GM23248 (cell line): Measurements from ENCODE around the gene GDF10. TPM values are rescaled to one million over a fixed set of nuclear protein-coding genes. Genes with fewer than 3 reads are reported as not detected.

Experiments used
- DNase-seq: peaks from one replicate; pipeline ENCODE4 v3.0.0-alpha.2; 2015
- H2AFZ ChIP-seq: fragments of 200-600 bp; sonication (generic); 2 replicates; pipeline ENCODE4 v1.6.1; 2016; ENCODE audit warnings: antibody characterized with exemption
- H3F3A ChIP-seq: fragments of 200-600 bp; sonication (generic); 2 replicates; pipeline ENCODE4 v1.6.1; 2016; ENCODE audit warnings: mild to moderate bottlenecking, antibody characterized with exemption, mixed run types; ENCODE audit not compliant: insufficient read depth
- H3K27ac ChIP-seq: fragments of 200-600 bp; sonication (generic); 2 replicates; pipeline ENCODE4 v1.5.1; 2016; ENCODE audit warnings: mild to moderate bottlenecking
- H3K27me3 ChIP-seq: fragments of 200-600 bp; sonication (generic); replicated peaks from 2 replicates; pipeline ENCODE4 v1.6.1; 2016; ENCODE audit warnings: mild to moderate bottlenecking; ENCODE audit not compliant: insufficient read depth
- H3K36me3 ChIP-seq: fragments of 200-600 bp; sonication (generic); 2 replicates; pipeline ENCODE4 v1.6.1; 2016; ENCODE audit warnings: low read depth, mild to moderate bottlenecking
- H3K4me1 ChIP-seq: fragments of 200-600 bp; sonication (generic); 2 replicates; pipeline ENCODE4 v1.6.1; 2016; ENCODE audit warnings: mild to moderate bottlenecking; ENCODE audit not compliant: insufficient read depth
- H3K4me2 ChIP-seq: fragments of 200-600 bp; sonication (generic); one replicate; pipeline ENCODE4 v1.6.1; 2016; ENCODE audit warnings: mild to moderate bottlenecking; ENCODE audit not compliant: unreplicated experiment
- H3K4me3 ChIP-seq: fragments of 200-600 bp; sonication (generic); 2 replicates; pipeline ENCODE4 v1.5.1; 2016; ENCODE audit warnings: mild to moderate bottlenecking
- H3K79me2 ChIP-seq: fragments of 200-600 bp; sonication (generic); 2 replicates; pipeline ENCODE4 v1.6.1; 2016; ENCODE audit warnings: mild to moderate bottlenecking; ENCODE audit not compliant: insufficient read depth
- H3K9ac ChIP-seq: fragments of 200-600 bp; sonication (generic); 2 replicates; pipeline ENCODE4 v1.6.1; 2016; ENCODE audit warnings: mild to moderate bottlenecking
- H3K9me2 ChIP-seq: fragments of 200-600 bp; sonication (generic); 2 replicates; pipeline ENCODE4 v1.6.1; 2016; ENCODE audit warnings: mixed run types, mild to moderate bottlenecking, moderate library complexity; ENCODE audit not compliant: insufficient read depth
- H3K9me3 ChIP-seq: fragments of 200-600 bp; sonication (generic); one replicate; pipeline ENCODE4 v1.6.1; 2017; ENCODE audit warnings: low read depth
- H4K20me1 ChIP-seq: fragments of 200-600 bp; sonication (generic); 2 replicates; pipeline ENCODE4 v1.6.0; 2016; ENCODE audit not compliant: insufficient read depth
- EZH2 ChIP-seq: fragments of 200-600 bp; sonication (generic); IDR thresholded peaks from 2 replicates; pipeline ENCODE4 v1.6.1; 2018; ENCODE audit warnings: antibody characterized with exemption, mild to moderate bottlenecking; ENCODE audit not compliant: insufficient read depth, poor library complexity, severe bottlenecking
- EZH2phosphoT487 ChIP-seq: fragments of 200-600 bp; sonication (generic); IDR thresholded peaks from 2 replicates; pipeline ENCODE4 v1.6.1; 2018; ENCODE audit warnings: antibody characterized with exemption, moderate library complexity, mild to moderate bottlenecking, low read depth; ENCODE audit not compliant: insufficient read depth
- WGBS, 2 experiments: methylation state at CpG; one replicate each; pipeline ENCODE4 v1.1.6; 2015 to 2017; ENCODE audit warnings: low lambda C conversion rate in 2 of 2, low coverage in 1 of 2; ENCODE audit errors: missing lambda C conversion rate in 2 of 2; 5-methylcytosine and 5-hydroxymethylcytosine counted together
- in situ Hi-C: fragments of 300-500 bp; cut with MboI; formaldehyde crosslinking; loops from 2 replicates; pipeline ENCODE4 v1.15.0; 2020
- polyA plus RNA-seq: library from polyadenylated mRNA; unstranded; fragments of >200 nt; fragmentation: Nextera tagmentation; extraction: Ambion mirVana; gene quantifications from 2 replicates; pipeline ENCODE4 v1.2.1, GENCODE V29; 2016
- total RNA-seq: library from RNA; depleted of rRNA; stranded (reverse); fragments of >200 nt; shearing (Covaris generic); gene quantifications from 2 replicates; pipeline ENCODE4 v1.2.3, GENCODE V29; 2014

The GDF10 gene
- total and polyA plus RNA-seq, 2 experiments from 2014 or later: 0.08 to 0.22 TPM

- Histone ChIP-seq H3K4me3 (no peak overlapping the region), H2AFZ (no peak overlapping the region), H3K79me2 (no peaks in the 10 kb centered on the region)
Measured at GRCh38 chr10:47337310-47337709, 37.3 kb downstream of the GDF10 start.

GRCh38 chr10:47339186-47339735 lies 39.3 kb downstream of the GDF10 start:
- H3K36me3 ChIP-seq: no peaks in the 10 kb centered on the region
- no peak overlapping the region for H2AFZ ChIP-seq
- in situ Hi-C loops: no loop called here
- no peaks in the 10 kb centered on the region for H3F3A ChIP-seq
- no peaks in the 10 kb centered on the region for H3K9me2 ChIP-seq
- TF ChIP-seq EZH2phosphoT487 (no peak), EZH2 (no peak)
- H3K9me3 ChIP-seq: no peaks in the 10 kb centered on the region
- no peak overlapping the region for H3K27ac ChIP-seq
- 67 to 76% methylated on average over 7 to 8 of the region's 8 CpGs for WGBS, 2 experiments
- H3K4me2 ChIP-seq: no peak overlapping the region
- no peaks in the 10 kb centered on the region for H4K20me1 ChIP-seq
- no peaks in the 10 kb centered on the region for H3K4me1 ChIP-seq
- no peak overlapping the region for H3K9ac ChIP-seq
- no peaks in the 10 kb centered on the region for H3K79me2 ChIP-seq
- no peak for DNase-seq
- H3K4me3 ChIP-seq: no peak overlapping the region
- peaks cover 58% of the 10 kb centered on the region for H3K27me3 ChIP-seq

More at GRCh38 chr10:47337310-47337709, 37.3 kb downstream of the GDF10 start:
- Histone ChIP-seq H3K4me1 (no peaks in the 10 kb centered on the region), H3K9me3 (no peaks in the 10 kb centered on the region), H3K9me2 (no peaks in the 10 kb centered on the region), H3K27ac (no peak overlapping the region), H4K20me1 (no peaks in the 10 kb centered on the region), H3F3A (no peaks in the 10 kb centered on the region), H3K36me3 (no peaks in the 10 kb centered on the region), H3K9ac (no peak overlapping the region), H3K27me3 (peaks cover 53% of the 10 kb centered on the region), H3K4me2 (no peak overlapping the region)
- in situ Hi-C loops: no loop called here
- DNase-seq: no peak
- WGBS, 2 experiments: 43 to 49% methylated on average over 4 of the region's 4 CpGs
- TF ChIP-seq EZH2 (no peak), EZH2phosphoT487 (no peak)

GRCh38 chr10:47339759-47340607 lies 40.0 kb downstream of the GDF10 start:
- Histone ChIP-seq H3K4me1 (no peaks in the 10 kb centered on the region), H3K4me3 (no peak overlapping the region), H3K9me2 (no peaks in the 10 kb centered on the region), H3K4me2 (no peak overlapping the region), H3K27me3 (peaks cover 58% of the 10 kb centered on the region), H3F3A (no peaks in the 10 kb centered on the region), H3K9me3 (no peaks in the 10 kb centered on the region), H3K27ac (no peak overlapping the region), H2AFZ (no peak overlapping the region), H3K36me3 (no peaks in the 10 kb centered on the region), H4K20me1 (no peaks in the 10 kb centered on the region), H3K79me2 (no peaks in the 10 kb centered on the region), H3K9ac (no peak overlapping the region)
- no peak for DNase-seq
- 50 to 56% methylated on average over 15 of the region's 15 CpGs for WGBS, 2 experiments
- no peak for TF ChIP-seq EZH2phosphoT487
- TF ChIP-seq EZH2: no peak
- in situ Hi-C loops: no loop called here

GRCh38 chr10:47340608-47341170 lies 40.7 kb downstream of the GDF10 start:
- Histone ChIP-seq H3K27ac (no peak overlapping the region), H3K9ac (no peak overlapping the region), H3K36me3 (no peaks in the 10 kb centered on the region), H3K4me1 (no peaks in the 10 kb centered on the region), H3F3A (no peaks in the 10 kb centered on the region), H3K9me3 (no peaks in the 10 kb centered on the region), H3K4me3 (no peak overlapping the region), H2AFZ (no peak overlapping the region), H3K9me2 (no peaks in the 10 kb centered on the region), H3K79me2 (no peaks in the 10 kb centered on the region), H4K20me1 (no peaks in the 10 kb centered on the region), H3K27me3 (peaks cover 57% of the 10 kb centered on the region), H3K4me2 (no peak overlapping the region)
- peak; percentile 59 for DNase-seq
- WGBS, 2 experiments: 52 to 59% methylated on average over 5 of the region's 5 CpGs
- in situ Hi-C loops: no loop called here
- TF ChIP-seq EZH2phosphoT487 (no peak), EZH2 (no peak)
